GM21423 (cell line): ENCODE measurements around the gene COL5A1.

Experiments used
- ATAC-seq: cut with Tn5 transposase; IDR thresholded peaks from one replicate; pipeline ENCODE4 v1.9.1; 2021; ENCODE audit warnings: mild to moderate bottlenecking, moderate library complexity; ENCODE audit not compliant: unreplicated experiment

The COL5A1 gene

DNA sequence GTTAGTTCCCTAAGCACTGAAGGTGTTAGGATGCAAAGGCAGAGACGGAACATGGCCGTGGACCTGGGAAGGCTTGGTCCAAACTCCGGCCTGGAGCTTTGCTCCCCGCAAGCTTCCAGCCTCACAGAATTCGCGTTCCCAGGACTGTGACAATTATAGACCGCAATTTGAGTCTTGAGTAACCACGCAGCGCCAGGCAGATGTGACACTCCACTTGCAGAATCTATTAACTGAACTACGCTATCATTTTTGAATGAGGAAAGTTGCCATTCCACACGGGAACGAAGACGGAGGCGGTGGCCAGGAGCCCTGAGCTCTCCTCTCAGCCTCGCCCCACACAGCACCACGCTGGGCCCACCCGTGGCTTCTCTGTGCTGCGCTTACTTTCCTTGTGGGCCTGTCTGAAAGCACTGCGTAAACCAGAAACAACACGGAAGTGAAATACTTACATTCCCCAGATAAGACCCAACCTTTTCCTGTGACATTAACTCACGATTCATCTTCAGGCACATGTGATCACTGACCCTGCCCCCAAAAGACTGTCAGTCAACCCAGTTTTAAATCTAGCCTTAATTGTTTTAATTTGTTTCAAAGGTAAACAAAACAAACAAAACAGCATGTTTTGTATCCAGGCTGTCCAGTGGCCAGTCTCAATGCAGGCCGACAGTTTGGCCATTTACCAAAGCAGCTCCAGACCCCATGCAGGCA is 16.1 kb upstream of the COL5A1 start:
- ATAC-seq: no peak

DNA sequence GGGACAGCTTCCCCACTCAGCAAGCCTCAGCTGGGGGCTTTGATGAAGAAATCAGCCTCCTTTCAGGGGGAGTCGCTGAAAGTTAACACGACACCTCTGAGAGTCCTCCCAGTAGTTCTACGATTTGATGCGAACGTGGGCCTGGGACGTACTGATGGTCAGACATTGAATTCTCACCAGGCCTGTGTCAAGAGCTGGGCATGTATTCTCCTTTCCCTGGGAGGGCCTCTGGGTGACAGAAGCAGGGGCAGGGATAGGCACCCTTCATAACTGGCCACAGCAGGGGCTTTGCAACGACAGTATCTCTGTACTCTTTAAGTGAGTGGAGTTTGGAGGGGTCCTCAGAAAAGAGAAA is 15.6 kb upstream of the COL5A1 start:
- no peak for ATAC-seq

DNA sequence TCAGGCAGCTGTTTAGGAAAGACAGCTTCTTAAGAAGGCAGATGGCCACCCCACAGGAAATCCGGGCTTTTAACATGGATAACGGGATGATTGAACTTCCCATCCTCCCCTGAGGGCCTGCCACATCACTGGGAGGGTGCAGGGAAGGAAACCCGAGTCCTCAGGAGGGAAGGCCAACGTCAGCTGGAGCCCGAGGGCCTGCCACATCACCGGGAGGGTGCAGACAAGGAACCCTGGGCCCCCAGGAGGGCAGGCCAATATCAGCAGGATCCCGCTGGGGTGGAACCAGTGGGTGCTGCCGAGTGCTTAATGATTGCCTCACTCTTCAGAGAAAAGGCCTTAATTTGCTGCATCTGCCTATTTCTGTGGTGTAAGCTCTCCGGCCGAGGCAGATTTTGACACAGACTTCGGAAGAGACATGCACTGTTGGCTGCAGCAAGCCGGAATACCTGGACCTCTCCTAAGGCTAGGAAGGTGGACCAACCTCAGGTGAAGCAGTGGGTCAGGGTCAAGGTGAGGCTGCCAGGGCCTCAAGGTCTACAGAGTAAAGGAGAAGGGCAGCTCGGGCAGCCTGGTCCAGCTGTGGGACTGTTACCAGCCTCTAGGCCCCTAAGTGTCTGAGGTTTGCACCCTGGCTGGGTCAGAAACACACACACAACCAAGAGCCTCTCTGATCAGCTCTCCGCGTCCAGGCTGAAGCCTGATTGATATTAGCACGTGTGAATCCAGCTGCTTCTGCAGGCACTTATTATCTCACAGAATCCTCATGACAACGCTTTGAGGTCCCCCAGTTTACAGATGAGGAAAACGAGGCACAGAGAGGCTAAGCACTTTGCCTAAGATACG is 14.8 kb upstream of the COL5A1 start:
- no peak for ATAC-seq

DNA sequence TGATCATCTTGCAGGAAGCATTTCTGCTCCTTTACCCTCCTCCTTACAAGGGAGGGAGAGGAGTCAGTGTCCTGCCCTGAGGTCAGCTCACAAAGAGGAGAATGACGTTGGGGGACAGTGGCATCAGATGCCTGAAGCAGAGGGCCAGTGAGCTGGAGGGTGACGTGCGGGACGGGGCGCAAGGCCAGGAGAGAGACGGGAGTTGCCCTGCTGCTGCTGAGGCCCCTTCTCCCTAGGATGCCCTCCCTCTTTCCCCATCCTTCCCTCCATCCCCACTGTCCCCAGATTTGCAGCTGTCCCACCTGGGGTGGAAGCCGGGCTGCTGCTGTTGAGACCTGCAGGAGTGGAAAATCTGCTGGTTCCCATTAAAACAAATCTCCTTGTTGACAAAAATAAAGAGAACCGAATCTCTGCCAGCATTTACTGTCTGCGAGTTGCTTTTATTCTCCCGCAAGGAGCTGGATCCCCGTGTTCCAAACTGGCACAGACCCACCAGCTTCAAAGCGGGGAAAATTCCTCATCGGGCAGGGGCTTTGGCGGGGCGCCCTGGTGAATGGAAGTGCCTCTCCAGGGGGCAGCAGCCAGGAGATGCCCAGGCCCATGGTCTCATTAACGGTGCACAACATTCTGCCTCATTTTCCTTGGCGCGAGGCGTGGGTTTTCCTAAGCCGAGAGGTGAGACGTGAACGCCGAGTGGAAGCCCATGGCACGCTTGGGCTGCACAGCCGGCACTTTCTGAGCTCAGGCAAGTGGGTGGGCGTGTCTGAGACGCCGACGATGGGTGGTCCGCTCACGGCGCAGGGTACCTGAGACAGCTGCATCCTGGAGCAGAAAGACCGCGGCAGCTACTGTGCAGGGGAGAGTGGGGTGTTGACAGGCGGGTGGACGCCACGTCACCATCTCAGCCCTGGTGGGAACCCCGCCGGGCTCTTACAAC is 13.9 kb upstream of the COL5A1 start:
- ATAC-seq: no peak

DNA sequence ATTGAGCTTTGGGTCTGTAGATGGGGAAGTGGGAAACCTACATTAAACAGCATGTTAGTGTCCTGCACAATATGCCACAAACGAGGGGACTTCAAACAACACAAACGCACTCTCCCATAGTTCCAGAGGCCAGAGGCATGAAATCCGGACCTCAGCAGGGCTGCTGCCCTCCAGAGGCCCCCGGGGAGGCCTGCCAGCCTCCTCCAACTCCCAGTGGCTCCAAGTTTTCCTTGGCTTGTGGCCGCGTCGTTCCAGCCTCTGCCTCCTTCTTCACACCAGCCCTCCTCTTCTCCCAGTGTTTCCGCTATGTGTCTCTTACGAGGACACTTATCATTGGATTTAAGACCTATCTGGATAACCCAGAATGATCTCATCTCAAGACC is 13.3 kb upstream of the COL5A1 start:
- no peak for ATAC-seq

DNA sequence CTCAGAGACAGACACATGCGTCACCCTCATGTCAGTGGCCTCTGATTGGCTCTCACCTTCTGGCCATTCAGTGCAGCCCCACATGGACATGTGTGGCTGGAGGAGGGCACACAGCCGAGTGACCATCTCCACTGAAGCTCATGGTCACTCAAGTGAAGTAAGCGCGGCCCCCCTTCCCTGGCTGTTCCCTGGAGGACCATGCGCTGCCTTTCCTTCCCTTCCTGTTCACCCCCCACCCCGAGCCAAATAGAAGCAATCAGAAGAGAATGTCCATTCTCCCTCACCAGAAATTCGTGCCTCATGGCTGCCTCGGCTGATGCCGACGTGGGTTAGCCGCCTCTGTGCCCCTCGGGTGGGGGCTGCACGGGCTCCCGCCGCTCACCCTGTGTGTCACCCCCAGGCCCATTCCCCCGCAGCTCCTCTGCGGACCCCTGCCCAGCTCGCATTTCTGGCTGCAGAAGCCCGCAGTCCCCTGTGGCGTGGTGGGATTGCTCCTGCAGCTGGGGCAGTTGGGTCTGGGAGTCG is 12.5 kb upstream of the COL5A1 start:
- no peak for ATAC-seq

DNA sequence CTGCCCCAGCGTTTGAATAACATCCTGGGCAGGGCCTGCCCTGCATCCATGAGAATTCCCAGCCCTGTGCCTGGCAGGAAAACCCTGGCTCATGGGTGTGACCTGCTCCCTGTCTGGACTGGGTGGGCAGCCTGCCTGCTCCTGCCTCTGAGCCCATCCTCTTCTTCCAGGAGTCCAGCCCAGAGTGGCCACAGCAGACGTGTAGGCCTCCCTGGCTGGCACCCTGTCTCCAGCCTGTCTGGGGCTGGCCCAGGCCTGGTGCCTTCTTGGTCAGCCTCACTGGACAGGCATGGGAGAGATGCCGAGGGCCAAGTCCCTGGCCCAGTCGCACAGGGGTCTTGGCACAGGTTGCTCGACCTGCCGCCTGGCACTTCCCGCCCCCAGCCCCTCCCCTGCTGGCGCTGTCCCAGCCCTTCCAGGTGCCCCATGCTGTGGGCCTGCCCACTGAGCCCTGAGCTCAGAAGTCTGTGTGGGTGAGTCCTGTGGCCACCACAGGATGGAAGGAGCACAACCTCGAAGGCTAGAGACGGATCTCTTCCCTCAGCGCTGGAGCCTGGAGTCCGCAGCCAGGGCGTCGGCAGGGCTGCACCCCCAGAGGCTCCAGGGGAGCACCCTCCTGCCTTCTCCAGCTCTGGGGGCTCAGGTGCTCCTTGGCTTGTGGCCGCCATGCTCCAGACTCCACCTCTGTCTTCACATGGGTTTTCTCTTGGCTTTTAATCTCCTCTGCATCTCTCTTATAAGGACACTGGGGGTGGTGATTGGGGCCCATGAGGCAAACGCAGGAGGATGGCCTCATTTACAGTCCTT is 11.8 kb upstream of the COL5A1 start:
- no peak for ATAC-seq

DNA sequence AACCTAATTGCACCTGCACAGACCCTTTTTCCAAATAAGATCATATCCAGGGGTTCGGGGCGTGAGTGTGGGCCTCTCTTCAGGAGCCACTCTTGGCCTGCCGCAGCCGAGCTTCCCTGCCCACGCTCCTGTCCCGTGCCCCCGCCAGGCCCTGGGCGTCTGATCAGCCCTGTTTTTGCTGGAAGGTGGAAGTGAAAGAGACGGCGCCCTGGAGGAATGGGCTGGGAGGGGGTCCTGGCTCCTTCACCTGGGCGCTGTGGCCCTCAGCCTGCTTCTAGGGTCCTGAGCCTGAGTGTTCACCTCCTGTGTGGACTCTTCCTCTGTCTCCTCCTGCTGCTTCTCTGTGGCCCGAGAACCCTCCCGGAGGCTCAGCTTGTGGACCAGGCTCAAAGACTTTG is 11.2 kb upstream of the COL5A1 start:
- ATAC-seq: no peak

DNA sequence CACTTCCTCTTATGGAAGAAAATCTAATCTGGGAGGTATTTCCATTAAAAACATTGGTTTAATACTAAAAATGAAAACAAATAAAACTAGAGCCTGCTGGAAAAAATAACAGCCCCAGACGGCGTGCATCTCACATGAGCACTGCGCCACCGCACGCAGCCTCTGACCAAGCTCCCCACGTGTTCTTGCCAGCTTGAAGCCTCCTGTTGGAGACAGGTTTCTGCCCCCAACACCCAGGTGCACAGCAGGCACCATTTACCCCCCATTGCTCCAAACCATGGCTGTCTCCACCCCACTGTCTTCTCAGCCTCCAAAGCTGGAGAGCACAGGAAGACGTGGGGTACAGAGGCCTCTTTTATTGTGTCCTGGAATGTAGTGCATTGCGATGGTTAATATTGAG is 10.7 kb upstream of the COL5A1 start:
- ATAC-seq: no peak

DNA sequence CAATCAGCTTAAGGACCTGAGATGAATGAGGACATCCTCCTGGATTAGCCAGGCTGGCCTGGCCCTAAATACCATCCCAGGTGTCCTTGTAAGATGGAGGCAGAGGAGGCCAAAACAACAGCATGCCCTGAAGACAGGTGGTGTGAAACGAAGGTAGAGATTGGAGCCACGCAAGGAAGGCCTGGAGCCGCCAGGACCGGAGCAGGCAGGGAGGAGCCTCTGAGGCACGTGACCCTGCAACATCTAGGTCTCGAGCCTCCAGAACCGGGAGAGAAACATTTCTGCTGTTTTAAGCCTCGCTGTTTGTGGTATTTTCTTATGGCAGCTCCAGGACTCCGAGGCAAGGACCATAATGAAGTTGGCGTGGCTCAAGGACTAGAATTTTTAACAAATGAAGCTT is 9.7 kb upstream of the COL5A1 start:
- ATAC-seq: no peak

DNA sequence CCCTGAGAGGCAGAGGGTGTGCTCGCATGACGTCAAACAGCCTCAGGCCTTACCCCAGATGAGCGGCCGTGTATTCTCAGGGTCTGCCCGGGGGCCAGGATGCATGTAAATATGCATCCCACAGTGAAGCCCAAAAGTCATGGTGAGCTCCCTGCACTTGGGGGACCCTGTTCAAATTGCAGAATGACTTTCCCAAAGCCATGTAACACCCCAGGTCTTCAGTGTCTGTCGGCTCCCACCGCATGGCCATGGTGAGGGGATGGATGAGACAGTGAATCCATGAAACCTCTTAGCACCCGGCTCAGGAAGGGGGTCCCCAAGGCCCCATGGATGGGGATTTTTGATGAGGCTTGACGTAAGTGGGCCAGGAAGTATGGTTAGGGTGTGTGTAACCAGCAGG is 9.3 kb upstream of the COL5A1 start:
- no peak for ATAC-seq

DNA sequence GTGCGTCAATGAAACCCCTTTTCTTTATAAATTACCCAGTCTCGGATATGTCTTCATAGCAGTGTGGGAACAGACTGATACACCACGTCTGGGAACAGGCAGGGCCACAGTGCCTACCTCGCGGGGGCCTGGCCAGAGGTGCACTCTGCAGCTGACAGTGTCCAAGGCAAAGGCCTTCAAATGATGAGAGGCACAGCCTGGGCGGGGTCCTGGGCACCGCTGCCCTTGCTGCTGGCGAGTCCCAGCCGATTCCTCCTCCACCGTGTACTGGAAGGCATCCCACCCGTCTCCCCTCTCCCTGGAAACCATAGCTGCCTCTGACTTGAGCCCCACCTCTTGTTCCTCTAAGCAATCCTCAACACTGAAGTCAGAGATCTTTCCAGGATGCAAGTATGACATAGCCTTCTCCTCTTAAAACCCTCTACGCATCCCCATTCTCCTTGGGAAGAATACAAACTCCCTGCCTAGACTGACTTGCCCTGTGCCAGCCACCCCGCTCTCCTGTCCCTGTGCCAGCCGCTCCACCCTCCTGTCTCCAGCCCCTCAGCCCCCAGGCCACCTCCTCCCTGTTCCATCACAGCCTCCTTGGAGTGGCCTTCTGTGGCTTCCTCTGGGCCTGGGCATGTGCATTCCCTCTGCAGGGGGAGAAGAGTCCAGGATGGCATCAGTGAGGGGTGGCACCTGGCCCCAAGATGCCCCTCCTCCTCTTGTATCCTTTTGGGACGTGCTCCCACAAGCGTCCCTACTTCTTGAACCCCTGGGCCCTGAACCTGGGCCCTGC is 8.1 kb upstream of the COL5A1 start:
- ATAC-seq: no peak

DNA sequence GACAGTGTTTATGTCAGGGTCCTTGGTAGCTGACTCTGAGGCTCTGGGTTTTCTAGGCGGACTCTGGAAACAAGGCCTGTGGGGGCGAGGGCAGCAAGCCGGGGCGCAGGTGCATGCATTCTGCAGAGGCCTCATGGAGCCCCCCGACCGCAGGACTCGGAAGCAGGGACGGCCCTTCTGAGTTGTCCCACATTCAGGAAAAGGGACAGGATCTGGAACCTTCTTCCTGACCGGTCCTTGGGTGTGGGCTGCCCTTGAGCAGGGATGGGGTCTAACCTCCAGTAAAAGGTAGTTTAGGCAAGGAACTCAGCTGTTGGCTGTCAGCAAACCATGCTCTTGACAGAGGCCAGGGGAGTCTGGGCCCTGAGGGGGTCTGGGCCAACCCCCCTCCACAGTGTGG is 7.4 kb upstream of the COL5A1 start:
- ATAC-seq: no peak

DNA sequence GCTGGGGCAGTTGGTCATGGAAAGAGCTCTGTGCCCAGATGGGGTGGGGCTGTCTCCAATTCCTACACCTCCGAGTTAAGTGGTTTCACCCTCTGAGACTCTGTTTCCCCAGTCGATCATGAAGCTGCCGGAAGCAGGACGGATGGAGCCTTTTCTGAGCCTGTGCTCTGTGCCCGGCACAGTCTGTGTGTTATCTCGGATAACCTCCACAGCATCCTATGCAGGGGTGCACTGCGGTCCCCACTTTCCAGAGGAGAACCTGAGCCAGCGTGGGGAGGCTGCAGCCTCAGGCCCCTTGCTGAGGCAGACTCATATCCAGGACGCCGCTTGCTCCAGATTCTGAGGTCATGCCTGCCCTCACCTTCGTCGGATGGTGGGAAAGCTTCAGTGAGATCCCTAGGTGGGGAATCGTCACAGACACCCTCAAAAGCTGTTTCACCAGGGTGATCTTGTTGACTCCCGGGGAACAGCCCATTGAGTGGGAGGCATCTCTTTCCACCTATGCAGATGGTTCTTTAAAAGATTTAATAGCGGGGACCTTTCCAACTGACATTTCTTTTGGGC is 6.9 kb upstream of the COL5A1 start:
- ATAC-seq: no peak

DNA sequence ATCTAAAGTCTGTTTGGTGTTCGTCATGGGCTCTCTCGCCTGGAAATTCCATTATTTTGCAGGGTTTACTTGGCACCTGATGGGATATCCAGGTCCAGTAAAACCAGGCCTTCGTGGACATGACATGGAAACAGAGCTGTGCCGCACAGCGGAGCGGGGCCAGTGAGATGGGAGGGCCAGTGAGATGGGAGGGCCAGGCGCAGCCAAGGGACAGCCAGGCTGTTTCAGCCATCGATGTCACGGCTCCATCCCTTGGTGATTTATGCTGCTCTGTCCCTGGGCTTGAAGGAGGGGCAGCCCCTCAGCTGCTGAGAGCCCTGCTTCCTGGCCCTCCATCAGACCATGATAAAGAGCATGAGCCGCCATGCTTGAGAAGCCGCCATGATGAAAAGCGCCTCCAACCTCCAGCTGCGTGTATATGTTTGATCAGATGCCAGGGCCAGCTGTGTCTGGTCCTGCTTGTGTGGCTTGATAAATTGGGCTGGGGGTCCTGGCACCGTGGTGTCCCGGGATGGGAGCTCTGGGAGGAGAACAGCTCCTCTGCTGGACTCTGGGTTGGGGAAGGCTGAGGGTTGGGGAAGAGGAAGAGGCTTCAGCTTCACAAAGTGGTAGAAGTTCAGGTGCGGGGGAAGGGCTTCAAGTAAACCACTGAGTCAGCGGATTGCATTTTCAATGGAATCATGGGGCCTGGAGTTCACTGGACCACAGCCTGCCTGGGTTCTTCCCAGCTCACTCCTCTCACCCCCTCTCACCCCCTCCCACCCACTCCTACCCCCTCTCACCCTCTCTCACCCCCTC is 6.1 kb upstream of the COL5A1 start:
- ATAC-seq: no peak

DNA sequence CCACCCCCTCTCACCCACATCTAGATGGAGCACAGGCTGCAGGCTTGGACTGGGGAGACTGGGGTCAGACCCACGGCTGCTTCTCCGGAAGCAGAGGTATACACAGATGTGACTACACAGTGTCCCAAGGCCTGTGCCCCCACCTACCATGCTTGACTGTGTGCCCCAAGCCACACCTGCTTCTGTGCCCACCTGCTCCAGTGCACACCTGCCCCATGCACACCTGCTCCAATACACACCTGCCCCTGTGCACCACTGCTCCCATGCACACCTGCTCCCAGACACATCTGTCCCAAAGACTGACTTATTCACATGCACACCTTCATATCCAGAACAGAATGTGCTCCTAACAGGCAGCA is 5.5 kb upstream of the COL5A1 start:
- ATAC-seq: no peak

DNA sequence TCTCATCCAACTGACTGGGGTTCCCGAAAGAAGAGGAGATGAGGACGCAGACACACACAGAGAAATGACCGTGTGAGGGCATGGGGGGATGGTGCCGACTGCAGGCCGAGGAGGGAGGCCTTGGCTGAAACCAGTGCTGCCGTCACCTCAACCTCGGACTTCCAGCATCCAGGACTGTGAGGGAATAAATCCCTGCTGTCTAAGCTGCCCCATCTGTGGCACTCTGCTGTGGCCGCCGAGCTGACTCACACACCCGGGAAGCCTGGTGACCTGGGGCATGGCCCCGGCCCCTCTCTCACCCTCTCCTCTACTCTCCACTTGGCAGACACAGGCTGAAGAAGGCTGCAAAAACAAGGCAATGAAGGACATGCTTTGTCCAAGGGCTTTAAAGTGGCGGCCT is 4.4 kb upstream of the COL5A1 start:
- no peak for ATAC-seq

DNA sequence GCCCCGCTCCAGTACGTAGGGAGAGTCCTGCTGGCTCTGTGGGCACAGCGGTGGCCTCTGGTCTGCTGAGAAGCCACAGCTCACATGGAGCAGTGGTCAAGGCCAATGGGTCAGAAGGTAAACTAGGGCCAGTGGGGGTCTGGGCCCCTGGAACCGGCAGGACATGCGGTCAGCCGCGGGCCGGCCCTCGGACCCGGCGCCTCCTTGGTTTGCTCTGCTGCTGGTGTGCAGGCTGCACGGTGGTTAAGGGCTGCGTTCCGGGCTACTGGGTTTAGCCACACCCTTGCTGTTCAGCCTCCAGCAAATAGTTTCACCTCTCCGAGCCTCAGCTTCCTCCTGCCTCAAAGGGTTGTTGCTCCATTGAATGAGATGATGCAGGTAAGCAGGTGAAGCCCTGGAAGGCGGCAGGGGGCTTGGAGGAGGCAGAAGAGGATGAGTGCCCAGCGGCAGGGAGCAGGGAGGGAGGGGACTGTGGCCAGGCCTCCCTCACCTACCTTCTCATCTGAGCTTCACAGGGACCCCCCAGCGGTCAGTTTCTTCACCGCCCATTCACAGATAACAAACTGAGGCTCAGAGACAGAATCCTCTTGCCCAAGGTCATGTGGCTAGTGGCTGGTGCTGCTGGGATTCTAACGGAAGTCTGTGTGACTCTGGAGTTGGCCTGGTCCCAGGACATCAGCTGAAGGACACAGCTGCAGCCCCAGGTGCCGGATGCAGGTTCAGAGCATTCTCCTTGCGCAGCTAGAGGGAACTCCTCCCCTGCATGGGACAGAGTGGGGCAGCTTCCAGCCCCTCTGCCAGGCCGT is 3.7 kb upstream of the COL5A1 start:
- ATAC-seq: no peak
